Measurements from ENCODE around the gene RCAN1. TPM values are rescaled to one million over a fixed set of nuclear protein-coding genes. Genes with fewer than 3 reads are reported as not detected.

The RCAN1 gene
- total and polyA plus RNA-seq, 9 of the 15 experiments (the other 6 are each of a cell fraction or from before 2014, with no cell fraction given), result 4.4 to 16.5 (median 12.3) TPM

DNA sequence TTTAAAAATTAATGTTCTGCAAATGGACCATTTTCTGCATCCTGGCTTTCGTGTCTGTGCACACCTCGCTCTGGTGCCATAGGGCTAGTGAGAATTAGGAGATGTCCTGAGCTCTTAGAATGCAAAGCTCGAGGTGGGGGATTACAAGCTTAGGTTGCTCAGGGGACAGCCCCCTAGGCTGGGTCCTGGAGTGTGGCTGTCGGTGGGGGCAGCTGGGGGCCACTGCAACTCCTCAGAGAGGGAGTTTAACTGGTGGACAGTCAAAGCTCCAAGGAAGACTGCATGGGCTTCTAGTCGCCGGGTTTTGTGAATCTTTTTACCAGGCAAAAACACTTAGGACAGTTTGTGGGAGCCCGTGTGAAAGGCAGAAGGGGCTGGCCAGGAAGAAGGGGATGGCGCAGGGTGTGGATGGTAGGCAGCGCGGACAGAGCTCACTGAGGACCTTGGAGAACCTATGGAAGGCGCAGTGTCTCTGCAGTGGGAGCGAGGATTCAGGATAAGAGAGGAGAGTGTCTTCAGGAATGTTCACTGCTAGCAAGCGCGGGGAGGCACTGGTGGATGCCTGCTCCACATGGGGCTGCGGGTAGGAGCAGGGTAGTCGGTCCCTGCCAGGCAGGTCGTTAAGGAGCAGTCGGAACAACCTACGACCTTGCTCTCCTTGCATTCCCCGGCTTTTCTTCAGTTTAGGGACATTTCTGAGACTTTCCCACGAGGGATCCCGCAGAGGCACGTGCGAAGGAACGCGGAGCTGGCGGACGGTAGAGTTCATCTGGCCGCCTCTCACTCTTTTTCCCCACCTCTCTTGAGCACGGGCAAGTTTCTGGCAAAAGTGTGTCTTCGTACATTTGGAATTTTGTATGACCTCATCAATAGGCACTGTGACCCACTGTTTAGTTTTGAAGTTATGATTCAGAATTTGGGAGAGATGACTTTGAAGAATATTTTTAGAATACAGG lies 90.0 kb downstream of the RCAN1 start:
- Histone ChIP-seq H3K4me1 (replicated peaks in 1 of 2; ENCODE audit: control insufficient read depth in 2 of 2, insufficient read depth in 2 of 2, low read length in 2 of 2) (peaks cover 0 to 5% of the 10 kb centered on the region in 2 experiments; a peak in 2 of 5 replicates), H3K4me2 (ENCODE audit: insufficient read depth, low read length) (no peak overlapping the region), H2AFZ (ENCODE audit: low read depth, low read length) (no peak overlapping the region), H3K36me3 (ENCODE audit: control insufficient read depth, insufficient read depth, low read length) (no peaks in the 10 kb centered on the region), H3K9me3 (replicated peaks; ENCODE audit: control insufficient read depth, insufficient read depth, low read depth, low read length) (no peaks in the 10 kb centered on the region), H3K4me3 (no peak overlapping the region), H3K27me3 (ENCODE audit: control insufficient read depth in 2 of 2, insufficient read depth in 2 of 2, low read length in 2 of 2) (peaks cover 3 to 12% of the 10 kb centered on the region in 2 experiments; a peak in 4 of 5 replicates), H3K9ac (ENCODE audit: insufficient read depth in 1 of 2, low read depth in 2 of 2, low read length in 2 of 2) (0 out of 4 replicates have a peak overlapping the region, but pooled peaks of 1 of the 2 experiments have one; percentile 17), H3K9me1 (ENCODE audit: control insufficient read depth, insufficient read depth, low read length) (no peaks in the 10 kb centered on the region), H3K79me2 (ENCODE audit: control insufficient read depth, insufficient read depth, low read length) (no peaks in the 10 kb centered on the region), H4K20me1 (replicated peaks; ENCODE audit: control insufficient read depth, insufficient read depth, low read length) (no peaks in the 10 kb centered on the region), H3K27ac (ENCODE audit: extremely low read depth, low read depth, low read length) (no peak overlapping the region)
- no peak for FAIRE-seq
- in situ Hi-C loops (cut with MboI) (no loop called here), intact Hi-C loops (cut with micrococcal nuclease) (no loop called here)
- ChIA-PET CTCF (ENCODE audit: low intra/inter-chr PET ratio) (no interaction called here), POLR2A (interaction anchor here (0.6 to 2.2 kb wide), 3 partner anchors 18 to 90 kb away, joined by 3 to 6 read pairs (median 3); partner anchors contain the start of gene RCAN1)
- 51% methylated on average over 29 of the region's 31 CpGs for WGBS (ENCODE audit: insufficient coverage, low coverage, missing lambda C conversion rate)
- DNase-seq (ENCODE audit: extremely low read depth in 1 of 4, low spot score in 3 of 4), result no peak
- no peak for ATAC-seq
- BruUV-seq (replicated peaks), result no TSS peak
- TF ChIP-seq ZNF76 (CRISPR knock-in tag; IDR thresholded peaks at IDR 0.05; ENCODE audit: borderline replicate concordance), result no peak
- TF ChIP-seq RUNX1 (IDR thresholded peaks at IDR 0.05; ENCODE audit: low read depth), result no peak
- TF ChIP-seq ZKSCAN8 (CRISPR knock-in tag; IDR thresholded peaks at IDR 0.05), result no peak
- TF ChIP-seq, protein P1, sequence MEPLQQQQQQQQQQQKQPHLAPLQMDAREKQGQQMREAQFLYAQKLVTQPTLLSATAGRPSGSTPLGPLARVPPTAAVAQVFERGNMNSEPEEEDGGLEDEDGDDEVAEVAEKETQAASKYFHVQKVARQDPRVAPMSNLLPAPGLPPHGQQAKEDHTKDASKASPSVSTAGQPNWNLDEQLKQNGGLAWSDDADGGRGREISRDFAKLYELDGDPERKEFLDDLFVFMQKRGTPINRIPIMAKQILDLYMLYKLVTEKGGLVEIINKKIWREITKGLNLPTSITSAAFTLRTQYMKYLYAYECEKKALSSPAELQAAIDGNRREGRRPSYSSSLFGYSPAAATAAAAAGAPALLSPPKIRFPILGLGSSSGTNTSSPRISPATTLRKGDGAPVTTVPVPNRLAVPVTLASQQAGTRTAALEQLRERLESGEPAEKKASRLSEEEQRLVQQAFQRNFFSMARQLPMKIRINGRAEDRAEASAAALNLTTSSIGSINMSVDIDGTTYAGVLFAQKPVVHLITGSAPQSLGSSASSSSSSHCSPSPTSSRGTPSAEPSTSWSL (CRISPR knock-in tag; IDR thresholded peaks at IDR 0.05; ENCODE audit: borderline replicate concordance), result no peak
- no peak for TF ChIP-seq NCOA2 (IDR thresholded peaks at IDR 0.05; ENCODE audit: partially characterized antibody in 2 of 2)
- TF ChIP-seq, protein P2, sequence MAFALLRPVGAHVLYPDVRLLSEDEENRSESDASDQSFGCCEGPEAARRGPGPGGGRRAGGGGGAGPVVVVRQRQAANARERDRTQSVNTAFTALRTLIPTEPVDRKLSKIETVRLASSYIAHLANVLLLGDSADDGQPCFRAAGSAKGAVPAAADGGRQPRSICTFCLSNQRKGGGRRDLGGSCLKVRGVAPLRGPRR (CRISPR knock-in tag; IDR thresholded peaks at IDR 0.05), result no peak
- TF ChIP-seq FOXK1 (CRISPR knock-in tag; IDR thresholded peaks at IDR 0.05; ENCODE audit: borderline replicate concordance), result no peak
